GM19395 (cell line): Measurements from ENCODE around the gene TMCO5A.
"Not testable (repeated sequence)": the region's sequence is repeated elsewhere in the genome, so short reads cannot be mapped to it uniquely, and the experiment has no call there.

ENCODE experiments used
- ATAC-seq: cut with Tn5 transposase; IDR thresholded peaks from one replicate; pipeline ENCODE4 v1.9.1; 2021; ENCODE audit warnings: mild to moderate bottlenecking, moderate library complexity; ENCODE audit not compliant: unreplicated experiment

Gene TMCO5A

DNA sequence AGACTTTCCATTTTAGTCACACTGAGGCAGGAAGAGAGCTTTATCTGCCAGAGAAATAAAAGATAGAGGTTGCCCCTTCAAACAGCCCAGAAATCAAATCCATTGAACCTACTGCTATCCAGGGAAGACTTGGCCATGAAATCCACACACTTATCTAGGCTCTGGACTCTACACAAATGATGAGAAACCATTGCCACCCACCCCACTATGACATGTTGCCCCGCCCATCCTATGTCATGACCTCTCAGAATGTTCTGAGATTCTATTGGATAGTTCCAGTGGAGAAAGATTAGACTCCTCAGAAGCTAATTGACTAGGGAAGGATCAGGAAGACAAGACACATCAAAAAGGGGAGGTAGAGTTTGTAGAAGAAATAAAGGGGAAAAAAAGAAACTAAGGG, at the start of gene TMCO5A:
TMCO5A (plus strand) TSS at position 301 of the 400 bp plus-strand sequence. CDS start 1,684 bp downstream, outside the sequence.
- ATAC-seq = no peak

GRCh38 chr15:37885651-37886050, 48.8 kb upstream of the TMCO5A start:
- ATAC-seq = no peak

DNA sequence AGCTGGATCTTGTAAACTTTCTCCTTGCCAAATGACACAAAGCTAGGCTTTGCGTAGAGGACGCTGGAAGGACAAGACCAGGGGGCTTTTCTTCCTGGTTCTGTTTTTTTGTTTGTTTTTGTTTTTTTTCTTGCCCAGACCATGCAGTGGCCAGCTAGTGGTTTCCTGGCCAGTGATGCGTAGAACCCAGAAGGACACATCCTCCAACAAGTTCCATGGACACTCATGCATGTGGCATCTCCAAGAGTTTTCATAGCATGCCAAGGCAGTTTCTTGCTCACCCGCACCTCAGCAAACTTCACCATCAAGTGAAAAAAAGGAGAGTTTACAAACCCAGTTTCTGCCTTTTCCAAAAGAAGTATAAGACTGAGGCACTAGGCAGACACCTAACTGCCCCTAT, 46.1 kb upstream of the TMCO5A start:
- ATAC-seq = no peak

- ATAC-seq = no peak
Measured at GRCh38 chr15:37891766-37892368, 42.6 kb upstream of the TMCO5A start.

DNA sequence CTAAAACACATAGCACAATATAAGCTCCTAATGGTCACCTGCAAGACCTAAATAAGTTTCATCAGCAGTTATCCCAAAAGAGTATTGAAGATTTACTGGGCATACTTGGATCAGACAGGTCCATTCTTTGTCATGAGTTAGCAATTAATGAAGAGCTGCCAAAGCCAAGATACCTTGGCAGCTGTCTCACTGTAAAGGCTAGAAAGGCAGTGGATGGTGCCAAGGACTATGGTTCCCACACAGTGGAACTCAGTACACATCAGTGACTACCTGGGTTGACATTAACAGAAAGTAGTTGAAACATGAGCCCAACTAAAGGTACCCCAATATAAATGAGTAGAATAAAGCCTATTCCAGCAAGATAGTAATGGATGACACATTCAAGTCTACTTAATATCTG, 41.1 kb upstream of the TMCO5A start:
- no peak for ATAC-seq

- ATAC-seq = no peak
Measured at GRCh38 chr15:37898362-37898761, 36.1 kb upstream of the TMCO5A start.

DNA sequence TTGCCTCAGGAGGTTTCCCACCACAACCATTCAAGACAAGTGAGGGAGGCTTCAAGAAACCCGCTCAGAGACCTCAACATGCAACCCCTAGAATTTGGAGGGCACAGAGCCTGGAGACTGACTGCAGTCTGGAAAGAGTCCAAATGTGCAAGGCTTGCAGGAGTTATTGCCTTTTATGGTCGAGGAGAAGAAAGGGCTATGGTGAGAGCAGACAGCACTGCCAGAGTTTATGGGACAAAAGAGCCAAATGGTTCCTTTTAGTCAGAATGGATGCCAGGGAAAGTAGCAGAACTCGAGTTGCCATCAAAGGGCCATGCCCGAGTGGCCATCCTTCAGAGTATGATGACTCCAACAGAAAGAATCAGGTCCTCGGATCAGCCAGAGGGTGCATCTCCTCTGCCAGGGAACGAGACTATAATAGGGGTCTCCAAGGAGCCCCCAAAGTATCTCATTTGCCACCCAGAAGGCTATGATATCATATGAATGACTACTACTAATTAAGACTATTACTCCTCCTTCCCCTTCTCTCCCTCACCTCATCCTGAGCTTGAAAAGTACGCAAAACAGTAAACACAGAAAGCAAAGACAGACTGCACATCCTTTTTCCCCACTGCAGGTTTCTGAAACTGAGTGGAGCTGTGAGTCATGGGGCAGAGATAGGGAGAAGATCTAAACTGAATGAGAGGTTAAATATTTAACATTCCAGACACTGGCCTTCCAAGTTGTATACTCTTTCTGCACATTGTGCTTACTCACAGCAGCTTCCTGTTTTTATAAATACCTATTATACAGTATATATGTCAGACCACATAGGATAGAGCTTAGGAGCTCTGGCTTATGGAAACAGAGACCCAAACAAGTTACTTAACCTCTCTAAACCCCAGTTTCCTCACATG, 33.9 kb upstream of the TMCO5A start:
- ATAC-seq = no peak

DNA sequence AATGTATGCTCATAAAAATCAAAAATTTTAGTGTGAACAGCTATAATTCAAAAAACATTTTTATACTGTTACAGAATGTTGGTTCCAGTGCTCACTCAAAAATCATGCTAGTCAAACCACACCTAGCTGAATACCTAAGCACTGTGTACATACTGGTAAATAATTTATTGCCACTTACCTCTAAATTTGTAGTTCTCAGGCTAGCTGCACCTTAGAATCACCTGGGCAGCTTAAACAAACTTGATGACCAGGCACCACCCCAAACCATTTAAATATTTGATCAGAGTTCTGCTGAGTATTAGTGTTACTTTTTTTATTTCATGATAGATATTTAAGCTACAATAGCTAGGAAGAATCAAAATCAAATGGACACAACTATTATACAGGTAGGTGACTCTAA, 32.3 kb upstream of the TMCO5A start:
- no peak for ATAC-seq

DNA sequence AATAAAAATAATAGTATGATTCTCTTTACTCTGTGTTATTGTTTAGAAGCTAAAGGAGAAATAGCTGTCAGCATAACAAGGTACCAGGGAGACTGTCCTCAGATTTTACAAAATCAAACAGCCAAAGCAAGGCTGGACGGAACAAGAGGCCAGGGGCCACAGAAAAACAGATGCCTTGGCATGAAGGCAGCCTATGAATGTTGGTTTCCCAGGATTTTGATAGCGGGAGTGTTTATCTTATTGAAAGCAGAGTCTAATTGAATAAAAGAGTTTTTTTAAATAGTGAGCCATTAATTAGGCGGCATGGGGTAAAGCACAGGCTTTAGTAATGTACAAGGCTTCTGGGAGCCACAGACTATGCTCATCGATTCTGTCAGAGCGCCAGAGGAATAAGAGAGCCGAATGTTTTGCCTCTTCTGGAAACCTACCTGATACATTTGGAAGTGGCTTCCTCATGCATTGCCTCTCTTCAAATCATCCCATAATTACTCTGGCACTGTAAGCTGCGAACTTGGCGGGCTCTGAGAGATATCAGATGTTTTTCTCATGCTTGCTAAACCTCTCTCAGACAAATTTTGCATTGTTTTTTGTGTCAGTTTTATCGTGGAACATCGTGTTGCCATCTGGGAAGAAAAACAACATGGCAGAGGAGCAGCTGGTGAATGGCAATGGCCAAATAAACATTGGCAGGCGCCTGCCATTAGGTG, 30.4 kb upstream of the TMCO5A start:
- ATAC-seq = no peak

- ATAC-seq = no peak
Measured at GRCh38 chr15:37907136-37907535, 27.3 kb upstream of the TMCO5A start.

GRCh38 chr15:37921527-37922385, 12.7 kb upstream of the TMCO5A start:
- no peak for ATAC-seq

DNA sequence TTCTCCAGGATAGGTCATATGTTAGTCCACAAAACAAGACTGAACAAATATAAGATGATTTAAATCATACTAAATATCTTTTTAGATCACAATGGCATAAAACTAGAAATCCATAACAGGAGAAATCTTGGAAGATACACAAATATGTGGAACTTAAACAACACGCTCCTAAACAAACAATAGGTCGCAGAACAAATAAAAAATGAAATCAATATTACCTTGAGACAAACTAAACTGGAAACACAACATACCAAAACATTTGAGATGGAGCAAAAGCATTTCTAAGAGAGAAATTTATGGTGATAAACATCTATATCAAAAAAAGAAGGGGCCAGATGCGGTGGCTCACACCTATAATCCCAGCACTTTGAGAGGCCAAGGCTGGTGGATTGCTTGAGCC, 8.3 kb upstream of the TMCO5A start:
- no peak for ATAC-seq

DNA sequence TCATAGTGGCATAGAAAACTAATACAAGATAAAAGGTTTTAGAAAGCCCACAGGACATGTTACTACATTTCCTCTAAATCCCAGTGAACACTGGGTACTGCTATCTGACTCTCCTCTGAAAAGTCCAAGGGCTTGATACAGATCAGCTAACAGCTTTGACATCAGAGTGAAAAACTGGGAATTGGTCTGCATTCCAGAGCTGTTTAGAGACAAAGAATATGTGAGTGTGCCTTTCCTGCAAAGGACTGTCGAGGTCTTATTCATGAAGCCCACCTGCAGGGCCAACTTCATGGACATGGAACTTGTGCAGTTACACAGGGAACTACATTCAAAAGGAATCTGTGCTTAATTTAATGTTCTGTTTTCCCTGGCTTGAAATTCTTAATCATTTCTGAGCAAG, 5.2 kb upstream of the TMCO5A start:
- no peak for ATAC-seq

DNA sequence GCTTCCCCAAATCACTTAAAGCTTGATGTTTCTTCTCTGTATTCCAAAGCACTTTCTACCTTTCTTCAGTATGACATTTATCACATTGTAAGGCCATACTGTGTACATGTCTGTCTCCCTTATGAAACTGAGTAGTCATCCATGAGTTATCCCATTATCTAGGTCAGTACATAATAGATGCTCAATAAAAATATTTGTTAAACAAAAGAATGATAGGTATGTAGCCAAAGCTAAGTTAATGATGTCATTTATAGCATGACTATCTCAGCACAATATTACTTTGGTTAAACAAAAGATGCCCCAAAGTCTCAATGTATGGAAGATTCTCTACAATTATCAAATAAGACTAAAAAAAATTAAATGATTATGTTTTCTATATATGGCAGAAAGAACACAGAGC, 3.1 kb upstream of the TMCO5A start:
- no peak for ATAC-seq

DNA sequence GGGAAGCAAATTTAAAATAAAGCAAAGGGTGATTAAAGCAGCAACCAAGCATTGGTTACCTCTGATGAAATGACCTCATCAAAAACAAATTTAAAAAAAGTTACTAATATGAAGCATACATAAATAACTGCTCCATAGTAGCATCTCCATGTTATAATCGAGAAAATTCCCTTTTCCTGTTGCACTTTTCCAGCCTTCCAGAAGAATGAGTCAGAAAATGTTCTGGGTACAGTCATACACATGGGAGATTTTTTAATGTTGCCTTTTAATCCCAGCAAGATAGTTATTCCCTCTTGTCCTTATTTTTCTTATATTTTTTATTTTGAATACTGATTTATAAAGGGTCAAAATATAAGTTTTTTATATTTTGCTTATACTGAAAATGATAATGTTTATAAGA, 2.6 kb upstream of the TMCO5A start:
- no peak for ATAC-seq

DNA sequence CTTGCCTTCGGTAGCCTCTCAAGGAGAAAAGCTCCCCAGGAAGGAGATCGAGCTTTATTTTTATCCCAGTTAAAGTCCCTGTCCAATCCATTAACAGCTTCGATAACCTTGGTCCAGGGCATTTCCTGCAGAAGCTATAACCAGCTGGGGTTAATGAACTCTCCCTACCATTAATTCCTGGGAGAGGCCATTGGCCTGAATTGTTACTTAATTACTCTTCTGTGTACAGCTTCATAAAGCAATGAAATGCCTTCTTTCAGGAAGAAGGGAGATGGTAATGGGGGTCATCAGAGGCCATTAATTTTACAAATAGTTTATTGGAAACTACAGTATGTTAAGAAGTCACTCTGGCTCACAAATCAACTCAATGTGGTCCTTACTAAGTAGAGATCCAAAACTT, 1.9 kb upstream of the TMCO5A start:
- ATAC-seq = no peak

DNA sequence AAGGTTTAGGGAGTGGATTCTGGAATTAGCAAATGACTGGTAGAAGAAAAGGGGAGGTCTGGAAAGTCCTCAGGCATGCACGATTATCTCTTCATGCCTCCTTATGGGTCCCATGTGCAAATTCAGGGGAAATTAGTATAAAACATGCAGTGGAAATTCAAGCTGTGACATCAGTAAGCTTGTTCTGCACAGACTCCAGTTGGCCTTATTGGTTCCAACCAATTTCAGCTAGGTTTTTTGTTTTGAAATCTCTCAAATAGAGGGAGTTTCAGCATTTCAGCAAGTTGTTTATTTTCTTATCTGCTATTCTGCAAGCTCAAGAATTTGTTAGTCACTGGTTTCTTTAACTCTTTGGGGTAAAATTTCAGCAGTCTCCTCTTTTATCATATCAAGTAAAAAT, 774 bp upstream of the TMCO5A start:
- no peak for ATAC-seq

- ATAC-seq = no peak
Measured at GRCh38 chr15:37940876-37941275, 6.4 kb downstream of the TMCO5A start.

DNA sequence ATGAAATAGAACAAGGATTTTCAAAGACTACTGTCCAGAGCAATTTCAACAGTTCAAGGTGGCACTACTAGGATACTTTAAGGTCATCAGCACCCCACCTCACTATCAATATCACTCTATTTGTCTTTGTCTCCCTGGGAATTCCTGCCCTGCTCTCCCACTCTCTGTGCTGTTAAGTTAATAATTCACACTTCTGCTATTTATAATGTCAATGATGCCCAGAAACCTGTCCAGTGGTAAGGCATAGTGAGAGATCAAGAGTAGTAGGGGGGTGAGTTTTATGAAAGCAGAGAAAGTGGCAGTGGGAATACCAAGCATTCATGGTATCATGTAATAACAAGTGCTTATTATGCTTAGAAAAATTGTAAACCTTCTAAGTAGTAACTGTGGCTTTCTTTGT, 7.3 kb downstream of the TMCO5A start:
- no peak for ATAC-seq

- ATAC-seq = no peak
Measured at GRCh38 chr15:37951999-37952398, 17.6 kb downstream of the TMCO5A start.

DNA sequence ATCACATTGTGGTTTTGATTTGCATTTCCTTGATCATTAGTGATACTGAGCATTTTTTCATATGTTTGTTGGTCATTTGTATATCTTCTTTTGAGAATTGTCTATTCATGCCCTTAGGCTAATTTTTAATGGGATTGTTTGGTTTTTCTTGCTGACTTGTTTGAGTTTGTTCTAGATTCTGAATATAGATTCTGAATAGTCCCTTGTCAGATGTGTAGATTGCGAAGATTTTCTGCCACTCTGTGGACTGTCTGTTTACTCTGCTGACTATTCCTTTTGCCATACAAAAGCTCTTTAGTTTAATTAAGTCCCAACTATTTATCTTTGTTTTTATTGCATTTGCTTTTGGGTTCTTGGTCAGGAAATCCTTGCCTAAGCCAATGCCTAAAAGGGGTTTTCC, 26.3 kb downstream of the TMCO5A start:
- ATAC-seq = not testable (repeated sequence)
